OCI-M2 (cell line): ENCODE data around the gene EXOC6B.
"Not testable (repeated sequence)": the region's sequence is repeated elsewhere in the genome, so short reads cannot be mapped to it uniquely, and the experiment has no call there.

Experiments
- DNase-seq: peaks from one replicate; lab custom pipeline; 2025; ENCODE audit not compliant: unreplicated experiment; lab: John Stamatoyannopoulos, UW

The EXOC6B gene

GRCh38 chr2:72613931-72614330 lies 211.9 kb downstream of the EXOC6B start:
- no peak for DNase-seq

- no peak for DNase-seq
Observed at GRCh38 chr2:72612614-72613160, 213.1 kb downstream of the EXOC6B start.

- no peak for DNase-seq
Observed at GRCh38 chr2:72607189-72607588, 218.6 kb downstream of the EXOC6B start.

GRCh38 chr2:72605836-72606442 lies 219.9 kb downstream of the EXOC6B start:
- no peak for DNase-seq

GRCh38 chr2:72604468-72604867 lies 221.4 kb downstream of the EXOC6B start:
- DNase-seq = no peak

GRCh38 chr2:72603481-72603880 lies 222.4 kb downstream of the EXOC6B start:
- DNase-seq = no peak

- no peak for DNase-seq
Observed at GRCh38 chr2:72602711-72603110, 223.1 kb downstream of the EXOC6B start.

- no peak for DNase-seq
Observed at GRCh38 chr2:72602095-72602494, 223.7 kb downstream of the EXOC6B start.

GRCh38 chr2:72583836-72584235 lies 242.0 kb downstream of the EXOC6B start:
- not testable (repeated sequence) for DNase-seq

GRCh38 chr2:72583376-72583775 lies 242.5 kb downstream of the EXOC6B start:
- no peak for DNase-seq

GRCh38 chr2:72581560-72582181 lies 244.2 kb downstream of the EXOC6B start:
- no peak for DNase-seq

GRCh38 chr2:72579591-72580180 lies 246.1 kb downstream of the EXOC6B start:
- no peak for DNase-seq

- DNase-seq = no peak
Observed at GRCh38 chr2:72576861-72577260, 249.0 kb downstream of the EXOC6B start.

- no peak for DNase-seq
Observed at GRCh38 chr2:72576459-72576858, 249.4 kb downstream of the EXOC6B start.

GRCh38 chr2:72574886-72575285 lies 250.9 kb downstream of the EXOC6B start:
- no peak for DNase-seq

- DNase-seq = no peak
Observed at GRCh38 chr2:72573232-72573631, 252.6 kb downstream of the EXOC6B start.

GRCh38 chr2:72572501-72572900 lies 253.3 kb downstream of the EXOC6B start:
- no peak for DNase-seq

GRCh38 chr2:72570413-72570812 lies 255.4 kb downstream of the EXOC6B start:
- no peak for DNase-seq

GRCh38 chr2:72562451-72563153 lies 263.2 kb downstream of the EXOC6B start:
- DNase-seq = no peak

GRCh38 chr2:72561621-72562318 lies 264.1 kb downstream of the EXOC6B start:
- DNase-seq = no peak

- DNase-seq = no peak
Observed at GRCh38 chr2:72555943-72556342, 269.9 kb downstream of the EXOC6B start.
